Measurements from ENCODE around the gene RHNO1.

RHNO1 gene

DNA sequence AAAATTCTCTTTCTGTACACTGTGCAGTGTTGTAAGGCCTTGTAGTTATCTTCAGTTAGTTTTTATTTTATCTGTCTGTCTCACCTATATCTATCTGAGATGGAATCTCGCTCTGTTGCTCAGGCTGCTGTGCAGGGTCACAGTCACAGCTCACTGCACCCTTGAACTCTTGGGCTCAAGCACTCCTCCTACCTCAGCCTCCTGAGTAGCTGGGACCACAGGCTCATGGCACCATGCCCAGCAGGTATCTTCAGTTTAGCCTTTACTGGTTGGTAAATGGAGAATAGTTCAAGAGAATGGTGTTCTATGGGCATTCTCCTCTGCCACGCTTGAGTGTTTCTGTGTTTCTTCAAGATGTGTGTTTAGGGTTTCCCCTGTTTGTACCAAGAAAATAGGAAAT, 27.2 kb downstream of the RHNO1 start:
- no peak for DNase-seq

DNA sequence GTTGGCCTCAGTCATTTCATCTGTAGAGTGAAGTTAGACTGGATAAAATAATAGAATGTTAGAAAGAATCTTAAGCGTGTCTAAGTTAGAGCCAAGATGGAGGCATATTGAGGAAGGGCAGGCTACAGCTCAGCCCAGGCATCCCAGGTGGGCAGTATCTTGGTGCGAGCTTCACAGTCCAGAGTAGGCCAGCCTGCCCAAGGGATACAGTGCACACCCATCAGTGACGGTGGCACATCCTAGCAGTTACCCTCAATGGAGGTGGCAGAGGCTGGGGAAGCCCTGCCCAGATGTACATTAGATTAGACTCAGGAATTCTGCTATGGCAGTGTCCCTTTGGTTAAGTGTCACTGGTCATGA, 35.2 kb downstream of the RHNO1 start:
- no peak for DNase-seq

DNA sequence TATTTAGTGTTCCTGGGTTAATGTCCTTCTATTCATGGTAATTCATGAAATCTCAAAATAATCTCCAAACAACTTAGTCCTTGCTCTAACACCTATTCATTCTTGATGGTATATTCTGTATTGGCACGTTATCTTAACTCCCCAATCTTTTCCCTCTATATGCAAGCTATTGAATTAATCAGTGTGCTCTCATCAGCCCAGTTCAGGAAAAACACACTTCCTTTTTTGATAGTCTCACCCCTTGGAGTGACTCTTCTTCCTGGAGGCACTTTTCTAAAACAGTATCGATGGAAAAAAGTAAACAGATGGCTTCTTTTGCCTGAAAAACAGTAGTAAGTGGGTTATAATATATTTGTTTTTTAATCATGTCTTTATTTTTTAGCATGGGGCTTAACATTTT, 42.2 kb downstream of the RHNO1 start:
- no peak for DNase-seq

DNA sequence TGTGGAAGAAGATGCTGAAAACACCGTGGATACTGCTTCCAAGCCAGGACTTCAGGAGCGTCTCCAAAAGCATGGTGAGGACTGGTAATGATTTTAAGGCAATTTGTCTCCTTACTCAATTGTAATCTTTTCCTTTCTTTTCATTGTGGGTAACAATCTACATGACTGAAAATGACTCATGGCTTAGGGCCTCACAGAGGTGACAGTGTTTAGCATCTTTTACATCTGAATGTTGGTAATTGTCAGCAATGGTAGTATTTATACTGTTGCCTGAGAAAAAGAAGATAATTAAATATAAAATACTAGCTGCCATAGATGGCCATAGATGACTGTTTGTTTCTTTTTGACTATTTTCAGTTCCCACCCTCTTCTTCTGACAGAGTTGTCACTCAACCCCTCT, 45.3 kb downstream of the RHNO1 start:
- no peak for DNase-seq

DNA sequence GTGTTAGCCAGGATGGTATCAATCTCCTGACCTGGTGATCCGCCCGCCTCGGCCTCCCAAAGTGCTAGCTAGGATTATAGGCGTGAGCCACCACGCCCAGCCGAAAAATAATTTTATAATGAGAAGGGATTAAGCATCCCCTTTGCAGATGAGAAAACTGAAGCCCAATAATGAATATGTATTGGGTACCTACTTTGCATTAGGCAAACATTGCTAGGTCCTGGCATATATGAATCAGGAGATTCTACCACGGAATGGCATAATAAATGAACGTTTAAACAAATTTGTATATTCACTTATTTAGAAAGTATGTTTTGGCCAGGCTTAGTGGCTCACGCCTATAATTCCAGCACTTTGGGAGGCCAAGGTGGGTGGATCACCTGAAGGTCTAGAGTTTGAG, 46.0 kb downstream of the RHNO1 start:
- no peak for DNase-seq

DNA sequence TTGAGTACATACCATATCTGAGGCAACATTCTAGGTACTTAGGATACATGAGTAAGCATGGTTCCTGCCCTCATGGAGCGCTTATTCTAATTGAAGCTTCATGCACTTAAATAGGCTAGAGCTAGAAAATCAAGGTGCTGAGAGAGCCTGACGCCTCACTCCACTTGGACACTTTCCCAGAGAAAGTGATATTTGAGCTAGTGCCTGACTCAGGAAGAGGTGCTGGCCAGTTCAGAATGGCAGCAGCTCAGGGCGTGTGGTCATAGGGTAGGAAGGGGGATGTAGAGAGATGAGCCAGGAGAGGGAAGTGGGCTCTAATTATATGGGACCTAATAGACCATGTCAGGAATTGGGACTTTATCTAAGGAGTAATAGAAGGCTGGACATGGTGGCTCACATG, 47.0 kb downstream of the RHNO1 start:
- no peak for DNase-seq

DNA sequence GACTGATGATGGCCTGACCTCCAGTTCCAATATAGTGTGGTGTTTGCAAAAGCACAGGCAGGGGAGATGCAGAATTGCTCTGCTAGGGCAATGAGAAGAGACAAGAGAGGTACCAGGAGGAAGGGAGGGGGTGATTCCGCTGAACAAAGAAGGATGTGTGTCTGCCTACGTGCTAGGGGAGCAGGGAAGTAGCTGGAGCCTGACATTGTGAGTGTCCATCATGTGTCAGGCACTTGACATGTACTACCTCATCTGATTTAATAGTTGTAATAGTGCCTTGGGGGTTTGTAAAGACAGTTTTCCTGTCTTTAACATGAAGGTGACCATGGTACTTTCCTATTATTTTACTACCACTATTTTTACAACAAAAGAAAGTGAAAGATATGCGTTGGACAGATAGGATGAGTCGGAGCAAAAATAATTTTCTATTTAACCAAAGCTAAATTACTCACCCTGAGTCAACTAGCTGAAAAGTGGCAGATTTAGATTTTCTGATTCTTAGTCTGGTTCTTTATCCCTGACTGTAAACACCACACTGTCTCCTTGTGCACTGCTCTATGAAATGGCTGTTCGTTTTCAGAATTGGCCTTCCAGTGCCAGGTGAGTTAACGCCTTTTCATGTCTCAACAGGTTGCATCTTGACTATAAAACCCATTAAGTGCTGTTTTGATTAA, 48.4 kb downstream of the RHNO1 start:
- no peak for DNase-seq

DNA sequence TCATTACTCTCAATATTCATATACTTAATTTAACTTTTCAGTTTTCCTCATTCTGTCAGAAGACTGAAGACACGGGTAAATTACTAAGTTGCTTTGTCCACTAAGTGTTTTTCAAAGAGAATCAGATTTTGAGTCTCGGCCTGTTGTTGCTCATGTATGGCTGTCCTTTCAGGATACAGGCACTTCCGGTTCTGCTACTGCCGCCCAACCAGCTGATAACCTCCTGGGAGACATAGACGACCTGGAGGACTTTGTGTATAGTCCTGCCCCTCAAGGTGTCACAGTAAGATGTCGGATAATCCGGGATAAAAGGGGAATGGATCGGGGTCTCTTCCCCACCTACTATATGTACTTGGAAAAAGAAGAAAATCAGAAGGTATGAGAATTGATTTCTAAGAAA, 53.8 kb downstream of the RHNO1 start:
- DNase-seq = no peak

DNA sequence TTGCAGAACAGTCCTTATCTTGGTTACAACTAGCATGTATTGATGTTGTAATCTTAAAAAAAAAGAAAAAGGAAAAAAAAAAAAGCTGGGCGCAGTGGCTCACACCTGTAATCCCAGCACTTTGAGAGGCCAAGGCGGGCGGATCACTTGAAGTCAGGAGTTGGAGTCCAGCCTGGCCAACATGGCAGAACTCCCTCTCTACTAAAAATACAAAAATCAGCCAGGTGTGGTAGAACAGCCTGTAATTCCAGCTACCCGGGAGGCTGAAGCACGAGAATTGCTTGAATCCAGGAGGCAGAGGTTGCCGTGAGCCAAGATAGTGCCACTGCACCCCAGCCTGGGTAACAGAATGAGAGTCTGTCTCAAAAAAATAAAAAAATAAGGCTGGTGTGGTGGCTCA, 56.6 kb downstream of the RHNO1 start:
- DNase-seq = no peak

DNA sequence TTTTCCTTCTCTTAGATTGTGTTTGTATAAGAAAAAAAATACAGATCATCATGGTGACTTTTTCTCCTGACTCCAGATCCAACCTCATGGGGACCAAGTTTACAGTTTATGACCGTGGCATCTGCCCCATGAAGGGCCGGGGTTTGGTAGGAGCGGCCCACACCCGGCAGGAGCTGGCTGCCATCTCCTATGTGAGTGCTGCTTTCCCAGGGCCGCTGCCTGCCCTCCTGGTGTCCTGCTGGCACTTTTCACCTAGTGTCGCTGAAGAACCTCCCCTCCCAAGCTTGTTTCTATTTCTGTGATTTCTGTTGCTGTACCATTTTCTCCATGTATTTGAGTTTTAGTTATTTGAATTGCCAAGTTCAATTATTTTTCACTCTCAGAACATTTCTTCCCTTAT, 57.3 kb downstream of the RHNO1 start:
- DNase-seq = no peak

DNA sequence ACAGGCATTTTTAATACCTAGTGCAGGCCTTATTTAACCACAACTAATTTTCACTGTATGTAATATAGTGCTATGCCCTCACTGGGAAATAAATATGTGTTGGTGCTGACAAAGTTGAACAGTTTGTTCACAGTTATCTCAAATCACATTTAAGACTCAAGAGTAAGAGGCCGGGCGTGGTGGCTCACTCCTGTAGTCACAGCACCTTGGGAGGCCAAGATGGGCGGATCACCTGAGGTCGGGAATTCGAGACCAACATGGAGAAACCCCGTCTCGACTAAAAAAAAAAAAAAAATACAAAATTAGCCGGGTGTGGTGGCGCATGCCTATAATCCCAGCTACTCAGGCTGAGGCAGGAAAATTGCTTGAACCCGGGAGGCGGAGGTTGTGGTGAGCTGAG, 59.3 kb downstream of the RHNO1 start:
- no peak for DNase-seq

DNA sequence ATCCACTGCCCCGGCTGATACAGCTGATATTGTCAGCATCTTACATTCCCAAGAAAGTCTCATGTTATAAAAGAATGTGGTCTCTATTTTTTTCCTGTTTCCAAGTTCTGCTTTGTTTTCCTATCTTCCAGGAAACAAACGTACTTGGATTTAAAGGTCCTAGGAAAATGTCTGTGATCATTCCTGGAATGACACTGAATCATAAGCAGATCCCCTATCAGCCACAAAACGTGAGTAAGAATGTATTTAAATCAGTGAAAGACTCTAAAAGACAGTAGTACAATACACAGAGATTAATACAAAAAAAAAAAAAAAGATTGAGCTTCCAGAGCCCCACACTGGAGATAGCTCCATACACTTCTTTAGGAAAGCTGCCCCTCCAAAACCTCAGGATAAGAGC, 60.5 kb downstream of the RHNO1 start:
- no peak for DNase-seq
